Skin epidermis (tissue), 12 donors: ENCODE results near the gene GMIP.

ENCODE experiments used
- H3K27ac ChIP-seq, 21 experiments: fragments of 200-600 bp; sonication (generic) in 11 of 21; one replicate each; pipeline ENCODE4 v1.5.0; 2020; ENCODE audit warnings: mild to moderate bottlenecking in 3 of 21, inconsistent platforms in 2 of 21, moderate library complexity in 2 of 21
- H3K4me3 ChIP-seq, 7 experiments: fragments of 200-600 bp; sonication (generic) in 2 of 7; one replicate each; pipeline ENCODE4 v1.5.0; 2020; ENCODE audit warnings: inconsistent platforms in 2 of 7, mild to moderate bottlenecking in 2 of 7, moderate library complexity in 1 of 7

Gene GMIP

DNA sequence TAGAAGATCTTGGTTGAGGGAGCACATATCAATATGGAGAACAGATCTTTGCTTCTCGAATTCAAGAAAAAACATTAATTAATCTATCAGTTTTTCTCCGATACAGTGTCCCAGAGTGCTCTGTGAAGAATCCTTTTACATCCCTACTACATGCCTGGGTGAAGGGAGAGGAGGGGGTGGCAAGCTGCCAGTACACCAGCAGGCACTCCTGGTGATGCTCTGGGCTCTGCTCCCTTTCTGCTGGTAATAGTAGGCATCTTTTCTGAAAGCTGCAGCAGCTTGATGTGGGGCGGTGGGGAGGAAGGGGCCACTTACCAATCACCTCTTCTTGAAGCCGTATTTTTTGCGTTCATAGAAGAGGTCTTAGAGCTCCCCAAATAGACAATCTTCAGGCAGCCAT is 55.7 kb downstream of the GMIP start:
- Histone ChIP-seq H3K4me3 (no peak overlapping the region), H3K27ac (no peak overlapping the region)

GRCh38 chr19:19584356-19584755 is 59.1 kb downstream of the GMIP start:
- Histone ChIP-seq H3K4me3 (no peak overlapping the region), H3K27ac (no peak overlapping the region)

- Histone ChIP-seq H3K4me3 (no peak overlapping the region), H3K27ac (no peak overlapping the region)
Measured at GRCh38 chr19:19582471-19582870, 61.0 kb downstream of the GMIP start.

GRCh38 chr19:19581391-19581790 is 62.1 kb downstream of the GMIP start:
- no peak overlapping the region for H3K4me3 ChIP-seq
- no peak overlapping the region for H3K27ac ChIP-seq

DNA sequence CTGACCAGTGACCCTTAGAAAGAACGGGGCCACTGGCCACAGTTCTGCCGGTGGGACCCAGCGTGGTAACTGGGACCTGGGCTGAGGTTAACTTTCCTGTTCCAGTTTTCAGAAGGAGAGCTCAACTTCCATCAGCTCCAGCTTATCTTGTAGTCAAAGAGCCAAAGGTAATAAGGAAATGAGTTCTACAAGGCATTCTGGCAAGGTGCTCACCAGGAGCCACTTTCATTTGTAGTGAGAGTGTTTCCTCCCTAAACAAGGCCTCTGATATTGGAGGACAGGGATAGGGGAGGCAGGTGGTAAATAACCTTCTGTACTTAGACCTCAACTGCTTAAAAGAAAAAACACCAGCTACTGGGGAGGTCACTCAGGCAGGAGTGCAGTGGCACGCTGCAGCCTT is 63.0 kb downstream of the GMIP start:
- Histone ChIP-seq H3K4me3 (no peak overlapping the region), H3K27ac (peak overlapping the region in 1 of 21 experiments; percentile 41)

DNA sequence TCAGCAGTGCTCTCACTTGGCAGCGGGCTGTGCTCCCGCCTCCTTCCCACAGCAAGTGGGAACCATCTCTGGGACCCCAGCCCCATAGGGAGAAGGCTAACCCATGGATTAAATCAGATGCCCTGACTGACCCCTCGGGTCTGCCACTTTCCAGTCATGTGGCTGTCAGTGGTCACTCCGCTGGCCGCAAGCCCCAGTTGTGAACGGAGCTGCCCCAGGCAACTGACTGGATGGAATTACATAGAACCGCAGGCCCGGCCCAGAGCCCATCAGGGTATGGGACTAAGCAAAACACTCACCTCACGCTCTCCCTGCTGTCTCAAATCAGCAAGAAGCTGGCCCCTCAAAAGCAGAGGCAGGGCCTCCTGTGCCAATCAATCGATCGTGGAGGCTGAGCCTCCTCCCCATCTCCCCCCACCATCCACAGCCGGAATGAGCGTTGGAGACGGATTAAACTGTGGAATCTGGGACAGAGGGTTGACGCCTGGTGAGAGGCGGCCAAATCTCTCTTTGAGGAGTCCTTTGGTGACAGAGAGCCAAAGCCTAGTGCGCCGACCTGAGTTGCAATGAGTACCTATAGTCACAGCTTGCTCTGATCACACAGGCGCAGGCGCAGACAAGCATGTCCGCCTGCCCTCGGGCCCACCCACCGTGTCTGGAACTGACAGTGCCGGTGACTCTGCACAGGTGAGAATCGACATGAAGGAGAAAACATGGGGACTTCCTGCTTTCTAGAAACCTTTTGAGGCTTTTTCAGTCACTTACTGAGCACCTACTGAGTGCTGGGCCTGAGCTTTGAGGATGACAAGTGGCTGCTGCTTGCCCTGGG is 63.7 kb downstream of the GMIP start:
- Histone ChIP-seq H3K4me3 (no peak overlapping the region), H3K27ac (peak overlapping the region in 1 of 21 experiments; percentile 41)
